ENCODE measurements around the gene FOXD2.

Gene FOXD2

DNA sequence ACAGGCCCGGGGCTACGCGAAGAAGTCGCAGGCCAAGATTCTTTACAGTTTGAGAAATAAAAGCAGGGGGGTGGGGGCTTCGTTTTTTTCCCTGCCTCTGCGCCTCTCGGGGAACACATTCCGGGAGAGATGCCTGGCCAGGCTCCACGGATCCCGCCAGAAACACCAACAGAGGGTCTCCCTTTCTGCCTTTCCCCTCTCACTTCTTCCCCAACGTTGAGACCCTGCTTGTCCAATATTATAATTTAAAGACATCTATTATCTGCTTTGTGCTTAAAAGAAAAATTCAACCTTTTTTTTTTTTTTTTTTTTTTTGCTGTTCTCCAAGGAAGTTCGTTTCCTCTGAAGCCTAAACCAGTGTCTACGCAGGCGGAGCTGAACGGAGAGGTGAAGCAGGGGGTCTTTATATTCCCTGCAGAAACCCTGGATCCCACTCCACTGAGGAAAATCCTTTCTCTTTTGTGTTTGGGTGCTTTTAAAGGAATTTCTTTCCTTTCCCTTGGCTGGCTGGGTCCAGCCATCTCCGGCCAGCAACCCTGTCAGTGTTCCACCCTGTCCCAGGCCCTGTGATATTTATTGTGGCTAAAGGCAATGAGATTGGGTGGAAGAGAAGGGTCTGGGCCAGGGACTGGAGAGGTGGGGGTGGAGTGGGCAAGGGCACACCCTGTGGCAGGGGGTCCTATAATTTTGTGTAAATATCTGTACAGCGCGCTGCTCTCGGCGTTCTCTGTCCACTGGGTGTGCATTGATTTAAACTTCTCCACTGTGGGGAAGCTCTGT lies 2.2 kb downstream of the FOXD2 start:
- no peak overlapping the region for H3K4me3 ChIP-seq (ENCODE audit: insufficient read depth, low read depth, low read length)

GRCh38 chr1:47440599-47441081 lies 2.8 kb downstream of the FOXD2 start:
- H3K4me3 ChIP-seq (ENCODE audit: insufficient read depth, low read depth, low read length): no peak overlapping the region
- H3K4me1 ChIP-seq (ENCODE audit: control insufficient read depth, insufficient read depth, low read length): peaks cover 26% of the 10 kb centered on the region
- H3K36me3 ChIP-seq (ENCODE audit: control insufficient read depth, insufficient read depth, low read length): no peaks in the 10 kb centered on the region
- H3K27me3 ChIP-seq (ENCODE audit: control insufficient read depth, insufficient read depth, low read length, poor library complexity, severe bottlenecking): peaks cover 100% of the 10 kb centered on the region
- H3K9me3 ChIP-seq (ENCODE audit: control insufficient read depth, low read length): no peaks in the 10 kb centered on the region
- WGBS, 2 experiments: 9 to 11% methylated on average over 5 of the region's 5 CpGs
- H3K27ac ChIP-seq (ENCODE audit: insufficient read depth, low read depth, low read length, poor library complexity, severe bottlenecking): no peak overlapping the region

More for the DNA sequence above, 2.2 kb downstream of the FOXD2 start:
- H3K4me1 ChIP-seq (ENCODE audit: control insufficient read depth, insufficient read depth, low read length): peaks cover 24% of the 10 kb centered on the region
- peaks cover 100% of the 10 kb centered on the region for H3K27me3 ChIP-seq (ENCODE audit: control insufficient read depth, insufficient read depth, low read length, poor library complexity, severe bottlenecking)
- H3K27ac ChIP-seq (ENCODE audit: insufficient read depth, low read depth, low read length, poor library complexity, severe bottlenecking): no peak overlapping the region
- WGBS, 2 experiments: 12 to 13% methylated on average over 19 to 20 of the region's 20 CpGs
- no peaks in the 10 kb centered on the region for H3K36me3 ChIP-seq (ENCODE audit: control insufficient read depth, insufficient read depth, low read length)
- no peaks in the 10 kb centered on the region for H3K9me3 ChIP-seq (ENCODE audit: control insufficient read depth, low read length)

DNA sequence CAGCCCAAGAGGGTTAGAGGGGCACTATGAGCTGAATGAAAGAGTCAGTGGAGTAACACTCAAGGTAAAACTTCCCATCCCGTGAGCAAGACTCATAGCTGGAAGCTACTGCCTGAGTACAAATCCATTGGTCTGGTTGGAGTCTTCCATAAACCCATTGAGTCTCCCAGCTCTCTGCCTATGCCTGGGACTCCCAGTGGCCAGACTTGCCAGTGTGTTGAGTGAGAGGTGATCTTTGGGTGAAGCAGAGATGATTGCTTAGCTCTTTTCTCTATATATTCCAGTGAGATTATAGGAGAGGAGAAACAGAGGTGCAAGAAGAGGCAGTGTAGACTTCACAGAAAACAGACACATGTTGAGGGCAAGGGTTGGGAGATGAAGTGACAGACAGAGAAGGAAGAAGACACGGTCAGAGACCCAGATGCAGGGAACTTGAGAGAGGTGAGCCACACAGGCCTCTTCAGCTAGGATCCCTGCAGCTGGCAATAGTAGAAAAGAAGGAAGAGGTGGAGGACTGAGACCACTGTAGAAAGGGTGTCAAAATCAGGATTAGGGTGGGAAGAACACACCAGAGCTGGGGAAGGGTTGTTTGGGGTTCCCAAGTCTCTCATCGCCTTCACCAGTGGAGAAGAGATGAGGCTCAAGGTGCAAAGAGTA lies 3.7 kb downstream of the FOXD2 start:
- WGBS, 2 experiments: 47 to 54% methylated on average over 3 of the region's 3 CpGs
- no peak overlapping the region for H3K4me3 ChIP-seq (ENCODE audit: insufficient read depth, low read depth, low read length)
- peaks cover 25% of the 10 kb centered on the region for H3K4me1 ChIP-seq (ENCODE audit: control insufficient read depth, insufficient read depth, low read length)
- no peaks in the 10 kb centered on the region for H3K36me3 ChIP-seq (ENCODE audit: control insufficient read depth, insufficient read depth, low read length)
- H3K27ac ChIP-seq (ENCODE audit: insufficient read depth, low read depth, low read length, poor library complexity, severe bottlenecking): no peak overlapping the region
- no peaks in the 10 kb centered on the region for H3K9me3 ChIP-seq (ENCODE audit: control insufficient read depth, low read length)
- peaks cover 100% of the 10 kb centered on the region for H3K27me3 ChIP-seq (ENCODE audit: control insufficient read depth, insufficient read depth, low read length, poor library complexity, severe bottlenecking)

DNA sequence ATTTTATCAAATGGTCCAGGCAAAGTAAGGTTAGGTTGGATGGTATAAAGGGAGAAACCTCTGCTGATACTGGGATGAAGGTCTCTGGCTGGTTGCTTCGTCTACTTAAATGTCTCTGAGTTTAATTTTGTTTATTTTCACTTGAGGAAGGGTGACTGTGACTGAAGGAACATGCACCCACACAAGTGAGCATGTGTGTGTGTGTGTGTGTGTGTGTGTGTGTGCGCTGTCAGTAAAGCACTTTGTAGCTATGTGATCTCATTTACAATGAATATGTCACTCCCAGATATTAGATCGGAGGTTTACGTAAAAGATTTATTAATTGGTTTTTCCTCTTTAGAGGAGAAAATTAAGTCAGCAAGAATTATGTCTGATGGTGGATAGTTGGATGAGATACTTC lies 4.4 kb downstream of the FOXD2 start:
- 68 to 72% methylated on average over 4 of the region's 4 CpGs for WGBS, 2 experiments

GRCh38 chr1:47442842-47443529 lies 5.1 kb downstream of the FOXD2 start:
- Histone ChIP-seq H3K36me3 (ENCODE audit: control insufficient read depth, insufficient read depth, low read length) (no peaks in the 10 kb centered on the region), H3K4me3 (ENCODE audit: insufficient read depth, low read depth, low read length) (no peak overlapping the region), H3K4me1 (ENCODE audit: control insufficient read depth, insufficient read depth, low read length) (peaks cover 16% of the 10 kb centered on the region), H3K9me3 (ENCODE audit: control insufficient read depth, low read length) (no peaks in the 10 kb centered on the region), H3K27ac (ENCODE audit: insufficient read depth, low read depth, low read length, poor library complexity, severe bottlenecking) (no peak overlapping the region), H3K27me3 (ENCODE audit: control insufficient read depth, insufficient read depth, low read length, poor library complexity, severe bottlenecking) (peaks cover 100% of the 10 kb centered on the region)
- 7% methylated on average over 9 of the region's 9 CpGs for WGBS, 2 experiments

More for the DNA sequence above, 4.4 kb downstream of the FOXD2 start:
- H3K4me3 ChIP-seq (ENCODE audit: insufficient read depth, low read depth, low read length): no peak overlapping the region
- no peaks in the 10 kb centered on the region for H3K36me3 ChIP-seq (ENCODE audit: control insufficient read depth, insufficient read depth, low read length)
- H3K27me3 ChIP-seq (ENCODE audit: control insufficient read depth, insufficient read depth, low read length, poor library complexity, severe bottlenecking): peaks cover 100% of the 10 kb centered on the region
- H3K4me1 ChIP-seq (ENCODE audit: control insufficient read depth, insufficient read depth, low read length): peaks cover 19% of the 10 kb centered on the region
- H3K9me3 ChIP-seq (ENCODE audit: control insufficient read depth, low read length): no peaks in the 10 kb centered on the region
- no peak overlapping the region for H3K27ac ChIP-seq (ENCODE audit: insufficient read depth, low read depth, low read length, poor library complexity, severe bottlenecking)

DNA sequence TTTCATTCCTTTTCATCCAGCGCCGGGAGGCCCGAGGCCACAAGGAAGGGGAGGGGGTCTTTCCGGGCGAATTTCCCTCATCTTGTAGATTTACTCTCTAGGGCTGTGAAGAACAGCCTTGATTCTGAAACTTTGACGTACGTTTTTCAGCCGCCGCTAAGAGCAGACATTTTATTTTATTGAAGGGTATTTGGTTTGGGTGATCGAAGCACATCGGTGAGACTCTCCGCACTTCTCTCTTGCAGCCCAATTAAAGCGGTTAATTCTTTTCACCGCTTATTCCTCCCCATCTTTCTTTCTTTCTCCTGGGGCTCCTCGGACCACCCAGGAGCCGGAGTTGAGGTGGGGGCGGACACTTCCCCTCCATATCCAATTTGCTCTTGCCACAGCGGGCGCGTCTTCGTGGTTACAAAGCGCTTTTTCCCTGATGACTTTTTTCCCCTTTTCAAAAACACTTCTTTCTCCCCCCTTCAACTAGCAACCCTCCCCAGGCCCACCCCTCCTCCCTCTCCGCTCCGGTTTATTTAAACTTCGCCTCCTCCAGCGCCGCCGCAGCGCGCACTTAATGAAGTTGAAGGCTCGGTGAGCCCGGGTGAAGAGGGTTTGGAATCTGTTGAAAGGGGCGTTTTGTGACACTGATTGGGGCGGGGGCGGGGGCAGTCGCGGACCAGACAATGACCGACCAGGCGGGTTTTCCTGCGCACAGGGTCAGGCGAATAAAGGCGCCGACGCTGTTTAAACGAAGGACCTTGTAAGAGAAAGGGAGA lies 5.9 kb downstream of the FOXD2 start:
- H3K36me3 ChIP-seq (ENCODE audit: control insufficient read depth, insufficient read depth, low read length): no peaks in the 10 kb centered on the region
- H3K9me3 ChIP-seq (ENCODE audit: control insufficient read depth, low read length): no peaks in the 10 kb centered on the region
- H3K4me1 ChIP-seq (ENCODE audit: control insufficient read depth, insufficient read depth, low read length): peaks cover 16% of the 10 kb centered on the region
- WGBS, 2 experiments: 0 to 1% methylated on average over 45 of the region's 45 CpGs
- peaks cover 100% of the 10 kb centered on the region for H3K27me3 ChIP-seq (ENCODE audit: control insufficient read depth, insufficient read depth, low read length, poor library complexity, severe bottlenecking)
- no peak overlapping the region for H3K27ac ChIP-seq (ENCODE audit: insufficient read depth, low read depth, low read length, poor library complexity, severe bottlenecking)
- H3K4me3 ChIP-seq (ENCODE audit: insufficient read depth, low read depth, low read length): no peak overlapping the region

- H3K4me3 ChIP-seq (ENCODE audit: insufficient read depth, low read depth, low read length): no peak overlapping the region
- 1% methylated on average over 15 of the region's 15 CpGs for WGBS, 2 experiments
Measured at GRCh38 chr1:47444297-47444561, 6.4 kb downstream of the FOXD2 start.

DNA sequence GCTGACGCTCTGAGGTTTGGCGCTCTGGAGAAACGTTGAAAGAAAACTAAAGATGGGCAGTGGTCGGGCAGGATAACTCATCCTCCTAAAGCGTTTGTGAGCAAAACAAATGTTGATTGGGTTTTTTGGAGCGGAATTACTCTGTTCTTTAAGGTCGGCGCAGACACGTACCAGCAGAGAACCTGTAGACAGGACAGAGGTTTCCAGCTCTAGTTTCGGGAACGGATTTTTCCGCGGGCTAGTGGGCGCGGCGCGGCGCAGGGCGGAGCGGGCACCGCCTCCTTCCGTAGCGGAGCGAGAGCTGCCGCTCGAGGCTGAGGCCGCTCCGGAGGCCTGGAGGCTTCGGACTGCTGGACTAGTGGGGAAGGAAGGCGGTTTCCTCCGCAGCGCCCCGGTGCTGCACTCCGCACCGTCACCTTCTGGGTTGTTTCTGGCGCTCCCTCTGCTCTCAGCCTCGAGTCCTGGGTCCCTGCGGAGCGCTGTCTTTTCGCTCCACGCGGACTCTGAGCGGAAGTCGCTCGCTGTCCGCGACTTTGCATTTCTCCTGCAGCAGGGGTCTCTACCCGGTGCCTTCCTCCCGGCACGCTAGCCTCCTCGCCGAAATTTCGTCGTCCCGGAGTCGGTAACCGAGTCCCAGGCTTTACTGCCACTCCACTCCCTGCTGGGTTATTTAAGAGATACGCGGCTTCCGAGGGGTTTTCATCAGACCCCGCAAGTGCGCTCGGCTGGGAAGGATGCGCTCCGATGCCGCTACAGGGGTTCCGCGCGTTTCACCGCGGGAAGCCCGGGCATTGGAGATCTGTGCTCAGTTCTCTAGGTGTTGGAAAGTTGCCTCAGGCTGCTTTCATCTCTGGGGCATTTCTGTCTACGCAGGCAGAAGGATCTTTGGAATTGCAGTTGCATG lies 7.0 kb downstream of the FOXD2 start:
- H3K4me1 ChIP-seq (ENCODE audit: control insufficient read depth, insufficient read depth, low read length): peaks cover 16% of the 10 kb centered on the region
- H3K4me3 ChIP-seq (ENCODE audit: insufficient read depth, low read depth, low read length): peak overlapping the region; percentile 11
- H3K36me3 ChIP-seq (ENCODE audit: control insufficient read depth, insufficient read depth, low read length): no peaks in the 10 kb centered on the region
- H3K27me3 ChIP-seq (ENCODE audit: control insufficient read depth, insufficient read depth, low read length, poor library complexity, severe bottlenecking): peaks cover 100% of the 10 kb centered on the region
- 0 to 1% methylated on average over 73 of the region's 73 CpGs for WGBS, 2 experiments
- H3K27ac ChIP-seq (ENCODE audit: insufficient read depth, low read depth, low read length, poor library complexity, severe bottlenecking): no peak overlapping the region
- no peaks in the 10 kb centered on the region for H3K9me3 ChIP-seq (ENCODE audit: control insufficient read depth, low read length)

More at GRCh38 chr1:47444297-47444561, 6.4 kb downstream of the FOXD2 start:
- no peaks in the 10 kb centered on the region for H3K36me3 ChIP-seq (ENCODE audit: control insufficient read depth, insufficient read depth, low read length)
- H3K27ac ChIP-seq (ENCODE audit: insufficient read depth, low read depth, low read length, poor library complexity, severe bottlenecking): no peak overlapping the region
- no peaks in the 10 kb centered on the region for H3K9me3 ChIP-seq (ENCODE audit: control insufficient read depth, low read length)
- H3K4me1 ChIP-seq (ENCODE audit: control insufficient read depth, insufficient read depth, low read length): peaks cover 16% of the 10 kb centered on the region
- H3K27me3 ChIP-seq (ENCODE audit: control insufficient read depth, insufficient read depth, low read length, poor library complexity, severe bottlenecking): peaks cover 100% of the 10 kb centered on the region

DNA sequence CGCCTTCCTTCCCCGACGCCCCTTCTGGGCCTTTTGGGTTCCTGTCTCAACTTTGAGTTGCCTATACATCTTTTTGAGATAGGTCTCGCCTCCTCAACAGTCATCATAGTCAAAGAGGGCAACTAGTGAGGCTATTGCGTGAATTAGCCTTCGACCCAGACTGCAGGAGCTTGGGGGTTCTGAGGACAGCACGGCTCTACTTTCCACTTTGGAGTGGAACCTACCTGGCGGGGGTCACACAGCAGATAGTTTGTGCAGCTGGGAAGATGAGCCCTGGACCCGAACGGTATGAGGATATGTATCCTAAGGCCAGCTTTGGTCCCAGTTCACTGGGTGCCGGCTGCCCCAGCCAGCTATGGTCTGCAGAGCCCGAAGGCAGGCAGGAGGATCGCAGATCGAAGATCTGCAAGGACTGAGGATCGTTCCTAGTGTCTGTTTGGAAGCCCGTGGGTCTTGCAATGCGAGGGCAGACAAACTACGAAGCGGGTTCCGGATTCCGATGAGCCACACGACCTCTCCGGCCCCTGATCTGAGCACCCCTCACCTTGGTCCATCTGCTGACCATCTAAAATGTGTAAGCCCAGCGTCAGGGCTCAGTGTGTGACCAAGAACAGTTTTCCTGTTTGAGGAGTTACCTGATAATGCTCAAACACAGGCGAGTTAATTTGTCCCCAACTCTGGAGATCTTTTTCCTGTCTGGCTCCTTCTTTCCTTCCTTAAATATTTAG lies 8.1 kb downstream of the FOXD2 start:
- H3K4me3 ChIP-seq (ENCODE audit: insufficient read depth, low read depth, low read length): no peak overlapping the region
- H3K4me1 ChIP-seq (ENCODE audit: control insufficient read depth, insufficient read depth, low read length): peaks cover 16% of the 10 kb centered on the region
- H3K9me3 ChIP-seq (ENCODE audit: control insufficient read depth, low read length): no peaks in the 10 kb centered on the region
- H3K36me3 ChIP-seq (ENCODE audit: control insufficient read depth, insufficient read depth, low read length): no peaks in the 10 kb centered on the region
- H3K27ac ChIP-seq (ENCODE audit: insufficient read depth, low read depth, low read length, poor library complexity, severe bottlenecking): no peak overlapping the region
- WGBS, 2 experiments: 6% methylated on average over 25 of the region's 25 CpGs
- peaks cover 100% of the 10 kb centered on the region for H3K27me3 ChIP-seq (ENCODE audit: control insufficient read depth, insufficient read depth, low read length, poor library complexity, severe bottlenecking)

Measured in ectodermal cell (in vitro differentiated cells).